ENCODE data around the gene MYL12B.

DNA sequence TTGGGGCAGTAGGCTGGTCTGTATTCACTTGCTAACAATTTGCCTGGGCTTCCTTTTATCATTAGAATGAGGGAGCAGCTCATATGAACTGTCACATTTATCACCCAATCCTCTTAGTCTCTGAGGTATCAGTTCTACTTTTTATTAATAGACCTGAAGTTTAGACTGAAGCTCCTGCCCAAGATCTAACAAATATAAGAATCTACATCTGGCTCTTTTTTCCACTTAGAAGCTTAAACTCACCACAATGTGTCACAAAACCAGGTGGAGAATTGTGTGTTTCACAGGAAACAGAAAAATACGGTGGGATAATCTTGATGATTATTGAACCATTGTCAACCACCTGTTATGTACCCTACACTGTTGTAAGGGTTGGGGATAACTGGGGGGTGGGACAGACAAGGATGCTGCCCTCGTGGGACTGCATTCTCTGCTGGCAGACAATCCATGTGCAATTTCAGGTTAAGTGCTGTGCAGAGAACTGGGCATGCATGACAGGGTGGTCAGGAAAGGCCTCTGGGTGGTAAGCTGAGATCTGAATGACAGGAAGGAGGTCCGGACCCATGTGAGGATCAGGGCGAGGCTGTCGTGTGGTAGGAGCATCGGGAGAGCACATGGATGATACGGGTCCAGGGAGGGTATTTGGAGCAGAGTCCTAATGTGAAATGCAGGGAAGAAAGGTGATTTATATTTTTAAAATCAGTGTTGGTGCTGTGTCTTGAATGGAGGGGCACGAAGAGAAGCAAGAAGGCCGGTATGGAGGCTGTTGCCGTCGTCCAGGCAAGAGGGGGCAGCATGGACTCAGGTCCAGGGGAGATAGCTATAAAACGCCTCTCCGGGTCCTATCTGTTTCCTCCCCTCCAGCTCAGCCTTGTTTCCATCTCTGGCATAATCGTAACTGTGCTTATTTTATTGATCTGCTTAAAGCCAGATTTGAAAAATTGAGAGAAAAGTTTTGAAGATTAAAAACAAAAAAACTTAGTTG, 17.6 kb downstream of the MYL12B start:
- TF ChIP-seq, protein P1, sequence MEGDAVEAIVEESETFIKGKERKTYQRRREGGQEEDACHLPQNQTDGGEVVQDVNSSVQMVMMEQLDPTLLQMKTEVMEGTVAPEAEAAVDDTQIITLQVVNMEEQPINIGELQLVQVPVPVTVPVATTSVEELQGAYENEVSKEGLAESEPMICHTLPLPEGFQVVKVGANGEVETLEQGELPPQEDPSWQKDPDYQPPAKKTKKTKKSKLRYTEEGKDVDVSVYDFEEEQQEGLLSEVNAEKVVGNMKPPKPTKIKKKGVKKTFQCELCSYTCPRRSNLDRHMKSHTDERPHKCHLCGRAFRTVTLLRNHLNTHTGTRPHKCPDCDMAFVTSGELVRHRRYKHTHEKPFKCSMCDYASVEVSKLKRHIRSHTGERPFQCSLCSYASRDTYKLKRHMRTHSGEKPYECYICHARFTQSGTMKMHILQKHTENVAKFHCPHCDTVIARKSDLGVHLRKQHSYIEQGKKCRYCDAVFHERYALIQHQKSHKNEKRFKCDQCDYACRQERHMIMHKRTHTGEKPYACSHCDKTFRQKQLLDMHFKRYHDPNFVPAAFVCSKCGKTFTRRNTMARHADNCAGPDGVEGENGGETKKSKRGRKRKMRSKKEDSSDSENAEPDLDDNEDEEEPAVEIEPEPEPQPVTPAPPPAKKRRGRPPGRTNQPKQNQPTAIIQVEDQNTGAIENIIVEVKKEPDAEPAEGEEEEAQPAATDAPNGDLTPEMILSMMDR (IDR thresholded peaks at IDR 0.05; ENCODE audit: low read length) = no peak
- TF ChIP-seq EZH2 (optimal IDR thresholded peaks at IDR 0.05; ENCODE audit: low read depth, low read length) (no peak), EZH2phosphoT487 (IDR thresholded peaks at IDR 0.05; ENCODE audit: low read length) (no peak)

Data from MM.1S (cell line).